Activated CD4-positive, alpha-beta T cell treated with anti-CD3 and anti-CD28 coated beads, Interleukin-2, amount 50 U/mL, for 16 hours (primary cell): ENCODE data around the gene C1orf94.

Experiments
- DNase-seq: peaks from one replicate; pipeline ENCODE4 v3.0.0-alpha.2; 2020

C1orf94 gene

DNA sequence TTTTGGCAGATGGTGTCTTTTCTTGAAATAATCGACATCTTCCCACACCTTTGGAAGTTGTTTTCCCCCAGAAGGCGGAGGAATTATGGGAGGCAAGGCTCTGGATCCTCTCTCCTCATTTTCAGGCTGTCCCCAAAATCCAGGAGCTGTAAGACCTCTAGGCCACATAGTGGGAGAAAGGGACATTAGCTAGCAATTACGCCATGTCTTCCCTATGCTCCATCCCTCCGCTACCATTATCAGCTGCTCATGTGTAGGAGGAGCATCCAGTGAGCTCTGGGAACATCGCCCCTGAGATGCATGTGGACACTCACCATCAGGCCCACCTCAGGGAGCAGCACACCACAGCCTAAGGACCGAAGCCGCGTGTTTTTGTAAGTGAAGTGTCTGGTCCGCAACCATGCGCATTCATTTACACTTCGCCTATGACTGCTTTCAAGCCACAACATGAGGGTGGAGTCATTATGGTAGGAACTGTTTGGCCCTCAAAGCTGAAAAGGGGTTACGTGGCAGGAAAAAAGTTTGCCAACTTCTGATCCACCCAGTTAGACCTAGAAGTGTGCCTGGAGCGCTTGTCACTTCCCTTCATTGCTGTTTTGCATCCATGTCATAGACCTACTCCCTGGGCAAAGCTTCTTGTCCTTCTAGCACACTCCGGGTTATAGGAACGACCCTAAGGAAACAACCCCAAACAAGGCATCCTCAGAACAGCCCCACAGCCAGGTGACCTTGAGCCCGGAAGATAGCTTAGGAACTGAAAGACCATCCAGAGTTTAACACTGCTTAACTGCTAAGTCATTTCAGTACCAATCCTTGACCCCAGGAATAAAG, 85.5 kb downstream of the C1orf94 start:
- DNase-seq = no peak

DNA sequence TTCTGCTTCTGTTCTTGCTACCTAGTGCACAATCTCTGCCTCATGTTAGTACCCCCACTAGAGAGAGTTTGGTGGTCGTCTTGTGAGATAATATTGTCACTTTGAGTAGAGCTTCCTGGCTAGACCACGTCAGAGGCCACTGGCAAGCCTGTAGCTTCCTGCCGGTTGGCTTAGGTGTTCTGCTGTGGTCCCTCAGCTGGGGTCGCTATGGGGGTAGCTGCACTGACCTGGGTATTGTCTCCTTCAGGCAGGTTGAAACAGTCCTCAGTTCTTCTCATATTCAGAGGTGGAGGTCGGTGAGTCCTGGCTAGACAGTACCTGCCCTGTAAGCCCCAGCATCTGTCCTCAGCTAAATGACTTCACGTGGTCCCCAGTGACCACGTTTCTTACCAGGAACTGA, 86.2 kb downstream of the C1orf94 start:
- DNase-seq = no peak

DNA sequence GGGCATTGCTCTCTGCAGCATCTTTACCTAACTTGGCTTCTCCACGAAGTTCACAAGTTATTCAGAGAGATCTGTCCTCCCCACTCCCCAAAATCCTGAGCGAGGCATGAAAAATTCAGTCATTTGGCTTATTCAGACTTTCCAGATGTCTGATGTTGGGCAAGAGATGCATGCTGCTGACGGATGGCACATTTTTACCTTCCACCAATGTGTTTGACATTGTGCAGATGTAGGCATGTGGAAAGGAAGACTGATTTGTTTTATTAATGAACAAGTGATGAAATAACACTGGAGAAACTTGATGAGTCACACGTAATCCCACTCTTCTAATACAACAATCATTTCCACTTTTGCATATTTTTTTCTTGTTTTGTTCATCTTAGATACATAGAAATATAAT, 86.7 kb downstream of the C1orf94 start:
- DNase-seq = no peak

DNA sequence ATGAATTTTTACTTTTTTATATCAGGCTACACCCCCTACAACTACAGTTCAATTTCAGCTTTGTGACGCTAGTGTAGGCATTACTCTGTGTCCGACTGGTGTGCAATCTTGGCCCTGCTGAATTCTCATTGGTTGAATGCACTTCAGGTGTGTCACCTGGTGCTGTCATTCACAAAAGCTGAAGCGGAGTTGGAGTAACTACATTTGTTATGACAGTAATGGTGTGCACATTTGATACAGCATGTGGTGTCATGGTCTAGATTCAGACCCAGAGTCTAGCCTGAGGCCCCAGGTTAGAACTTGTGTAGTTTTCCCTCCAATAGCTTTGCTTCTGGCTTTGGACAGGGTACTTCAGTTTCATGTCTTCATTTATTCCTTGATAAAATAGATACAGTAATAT, 88.7 kb downstream of the C1orf94 start:
- no peak for DNase-seq

DNA sequence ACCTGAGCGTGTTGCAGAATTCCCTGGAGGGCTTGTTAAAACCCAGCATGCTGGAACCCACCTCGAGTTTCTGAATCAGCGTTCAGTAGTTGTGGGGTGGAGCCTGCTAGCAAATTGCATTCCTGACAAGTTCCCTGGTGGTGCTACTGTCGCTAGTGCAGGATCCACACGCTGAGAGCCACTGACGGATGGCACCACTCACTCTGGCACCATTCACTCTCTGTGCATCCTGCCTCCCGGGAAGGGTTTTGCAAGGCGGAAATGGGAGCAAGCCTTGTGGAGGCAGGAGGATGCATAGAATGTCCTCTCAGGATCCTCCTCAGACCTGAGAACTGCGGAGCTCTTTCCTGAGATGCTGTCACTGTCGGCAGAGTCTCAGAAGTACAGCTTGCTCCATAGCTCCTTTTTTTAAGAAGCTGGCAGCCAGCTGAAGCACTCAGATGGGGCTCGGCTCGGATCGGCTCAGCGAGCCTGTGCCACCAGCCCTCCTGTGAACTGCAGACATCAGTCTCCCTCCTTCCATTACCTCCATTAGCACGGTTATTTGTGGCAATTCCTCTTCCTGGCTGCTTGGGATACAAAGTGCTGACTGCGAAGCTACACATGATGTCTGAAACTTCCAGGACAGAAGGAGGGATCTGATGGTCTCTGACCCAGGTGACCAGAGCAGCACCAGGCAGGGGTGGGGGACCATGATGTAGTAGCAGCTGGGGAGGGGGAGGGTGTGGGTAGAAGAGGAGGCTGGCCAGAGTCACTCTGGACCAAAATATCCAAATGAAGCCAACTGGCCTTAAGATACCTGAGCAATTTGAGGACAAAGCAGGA, 89.6 kb downstream of the C1orf94 start:
- DNase-seq = no peak

DNA sequence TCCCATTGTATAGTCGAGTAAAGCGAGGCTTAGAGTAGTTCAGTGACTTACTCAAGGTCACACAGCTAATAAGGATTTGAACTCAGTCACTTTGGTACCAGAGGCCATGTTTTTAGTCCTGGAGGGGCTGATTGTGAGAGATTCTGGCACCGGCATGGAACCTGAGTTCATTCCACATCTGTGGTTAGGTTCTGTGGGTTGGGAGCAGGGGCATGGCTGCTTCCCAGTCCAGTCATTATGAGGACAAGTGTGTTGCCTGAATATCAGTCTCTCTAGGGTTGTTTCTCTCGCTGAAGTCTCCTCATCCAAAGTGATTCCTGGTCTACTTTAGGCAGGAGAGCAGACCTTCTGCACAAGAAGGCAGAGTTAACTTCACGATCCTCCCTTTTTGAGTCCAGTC, 90.6 kb downstream of the C1orf94 start:
- no peak for DNase-seq

DNA sequence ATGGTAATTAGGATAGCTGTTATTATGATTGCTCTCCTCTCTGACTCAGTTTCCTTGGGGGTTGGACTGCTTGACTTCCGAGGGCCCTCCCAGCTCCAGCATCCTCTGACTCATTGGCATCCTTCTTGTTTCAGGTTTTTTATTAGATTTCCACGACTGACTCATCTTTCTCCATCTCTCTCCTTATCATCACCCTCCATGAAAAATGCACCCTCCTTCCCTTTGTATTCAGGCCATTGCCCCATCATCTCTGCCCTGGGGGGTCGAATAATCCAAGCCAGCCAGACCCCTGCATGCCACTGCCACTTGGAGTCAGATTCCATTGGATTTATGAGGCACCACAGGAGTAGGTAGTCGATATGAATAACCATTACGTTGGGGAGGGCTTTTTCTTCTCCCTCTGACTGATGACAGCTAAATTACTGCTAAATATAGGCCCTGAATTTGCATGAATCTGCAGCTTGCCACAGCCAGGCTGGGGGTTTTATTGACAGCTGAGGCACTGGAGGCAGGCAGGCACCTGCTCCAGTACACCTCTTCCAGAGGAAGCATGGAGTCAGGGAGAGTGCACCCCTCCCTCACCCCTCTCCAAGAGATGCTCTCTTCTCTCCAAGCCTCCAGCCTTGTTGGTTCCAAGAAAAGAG, 91.7 kb downstream of the C1orf94 start:
- no peak for DNase-seq
